Testis (tissue), 2 donors: ENCODE results near the gene HOXA7.

Source experiments
- POLR2A ChIP-seq: fragments of 450-650 bp; IDR thresholded peaks from one replicate; pipeline ENCODE4 v1.6.1; 2017; ENCODE audit warnings: antibody characterized with exemption, mild to moderate bottlenecking, moderate library complexity
- TF ChIP-seq, protein P1 (sequence below), 3 experiments: fragments of 450-650 bp in 2 of 3; fragments of 200-600 bp in 1 of 3; sonication (generic) in 1 of 3; IDR thresholded peaks; one replicate each; pipeline ENCODE4 v1.5.1; 2016 to 2019; ENCODE audit warnings: antibody characterized with exemption in 3 of 3, mild to moderate bottlenecking in 2 of 3, moderate library complexity in 1 of 3

- TF ChIP-seq, protein P1, sequence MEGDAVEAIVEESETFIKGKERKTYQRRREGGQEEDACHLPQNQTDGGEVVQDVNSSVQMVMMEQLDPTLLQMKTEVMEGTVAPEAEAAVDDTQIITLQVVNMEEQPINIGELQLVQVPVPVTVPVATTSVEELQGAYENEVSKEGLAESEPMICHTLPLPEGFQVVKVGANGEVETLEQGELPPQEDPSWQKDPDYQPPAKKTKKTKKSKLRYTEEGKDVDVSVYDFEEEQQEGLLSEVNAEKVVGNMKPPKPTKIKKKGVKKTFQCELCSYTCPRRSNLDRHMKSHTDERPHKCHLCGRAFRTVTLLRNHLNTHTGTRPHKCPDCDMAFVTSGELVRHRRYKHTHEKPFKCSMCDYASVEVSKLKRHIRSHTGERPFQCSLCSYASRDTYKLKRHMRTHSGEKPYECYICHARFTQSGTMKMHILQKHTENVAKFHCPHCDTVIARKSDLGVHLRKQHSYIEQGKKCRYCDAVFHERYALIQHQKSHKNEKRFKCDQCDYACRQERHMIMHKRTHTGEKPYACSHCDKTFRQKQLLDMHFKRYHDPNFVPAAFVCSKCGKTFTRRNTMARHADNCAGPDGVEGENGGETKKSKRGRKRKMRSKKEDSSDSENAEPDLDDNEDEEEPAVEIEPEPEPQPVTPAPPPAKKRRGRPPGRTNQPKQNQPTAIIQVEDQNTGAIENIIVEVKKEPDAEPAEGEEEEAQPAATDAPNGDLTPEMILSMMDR (IDR thresholded peaks at IDR 0.05), result no peak
- no peak for TF ChIP-seq POLR2A
Observed at GRCh38 chr7:27197137-27198042, 40.9 kb upstream of the HOXA7 start.
